WTC11 (cell line): ENCODE results near the gene OMA1. TPM values are rescaled to one million over a fixed set of nuclear protein-coding genes. Genes with fewer than 3 reads are reported as not detected.

Experiments
- ATAC-seq: fragments of 200-7000 bp; cut with Tn5 transposase; 2 replicates; pipeline ENCODE4 v1.10.0; 2021; ENCODE audit warnings: mild to moderate bottlenecking, moderate library complexity
- CTCF ChIA-PET: fragments of 300-600 bp; sonication (Branson Sonifier 250); formaldehyde crosslinking; loops from one replicate; lab custom pipeline; 2021; ENCODE audit warnings: antibody characterized with exemption; lab: Charles Lee
- POLR2A ChIA-PET: fragments of 350-600 bp; sonication (Branson Sonifier 250); formaldehyde crosslinking; loops from one replicate; lab custom pipeline; 2021; ENCODE audit warnings: antibody characterized with exemption; lab: Charles Lee
- DNase-seq: peaks from one replicate; pipeline ENCODE4 v3.0.0; 2021; ENCODE audit warnings: low spot score
- H3K27ac Mint-ChIP-seq: 2 replicates; pipeline ENCODE4 v1.8.0; 2021; ENCODE audit warnings: mixed read lengths
- H3K27me3 Mint-ChIP-seq: 2 replicates; pipeline ENCODE4 v1.8.0; 2021; ENCODE audit warnings: low read depth, mild to moderate bottlenecking, moderate library complexity, mixed read lengths
- H3K36me3 Mint-ChIP-seq: 2 replicates; pipeline ENCODE4 v1.8.0; 2021; ENCODE audit warnings: mixed read lengths
- H3K4me1 Mint-ChIP-seq: 2 replicates; pipeline ENCODE4 v1.8.0; 2022; ENCODE audit warnings: mixed read lengths
- H3K4me3 Mint-ChIP-seq: 2 replicates; pipeline ENCODE4 v1.8.0; 2021; ENCODE audit warnings: mild to moderate bottlenecking, moderate library complexity, mixed read lengths
- H3K9me3 Mint-ChIP-seq: 2 replicates; pipeline ENCODE4 v1.8.0; 2021; ENCODE audit warnings: mixed read lengths
- CREM ChIP-seq: sonication (generic); formaldehyde crosslinking; IDR thresholded peaks from 2 replicates; pipeline ENCODE4 v1.8.1; 2022; ENCODE audit warnings: mild to moderate bottlenecking, missing genetic modification reagents, moderate library complexity
- FOXJ3 ChIP-seq: sonication (generic); formaldehyde crosslinking; IDR thresholded peaks from 2 replicates; pipeline ENCODE4 v1.9.0; 2021; ENCODE audit warnings: missing genetic modification reagents, mild to moderate bottlenecking, borderline replicate concordance
- GRHL2 ChIP-seq: fragments of 250-450 bp; sonication (Bioruptor Pico); IDR thresholded peaks from 2 replicates; pipeline ENCODE4 v1.8.0; 2022; ENCODE audit warnings: mild to moderate bottlenecking, moderate library complexity; ENCODE audit not compliant: insufficient replicate concordance, severe bottlenecking
- HMGA2 ChIP-seq: fragments of 250-450 bp; sonication (Bioruptor Pico); IDR thresholded peaks from 2 replicates; pipeline ENCODE4 v1.4.0; 2021; ENCODE audit warnings: mild to moderate bottlenecking, moderate library complexity
- NR1H2 ChIP-seq: sonication (generic); formaldehyde crosslinking; IDR thresholded peaks from 2 replicates; pipeline ENCODE4 v1.9.0; 2021; ENCODE audit warnings: mild to moderate bottlenecking, moderate library complexity, missing genetic modification reagents
- NR3C1 ChIP-seq: sonication (generic); formaldehyde crosslinking; conservative IDR thresholded peaks from 2 replicates; pipeline ENCODE4 v1.8.1; 2023; ENCODE audit warnings: low read depth, mild to moderate bottlenecking, missing genetic modification reagents
- SP1 ChIP-seq: sonication (generic); formaldehyde crosslinking; conservative IDR thresholded peaks from 2 replicates; pipeline ENCODE4 v1.8.1; 2022; ENCODE audit warnings: missing genetic modification reagents
- TCF7 ChIP-seq: sonication (generic); formaldehyde crosslinking; IDR thresholded peaks from 2 replicates; pipeline ENCODE4 v1.8.0; 2022; ENCODE audit warnings: mild to moderate bottlenecking, low read depth, missing genetic modification reagents, moderate library complexity
- TP53 ChIP-seq: sonication (generic); formaldehyde crosslinking; IDR thresholded peaks from 2 replicates; pipeline ENCODE4 v1.8.1; 2023; ENCODE audit warnings: mild to moderate bottlenecking, missing genetic modification reagents
- ZNF232 ChIP-seq: sonication (generic); formaldehyde crosslinking; IDR thresholded peaks from 2 replicates; pipeline ENCODE4 v1.8.0; 2022; ENCODE audit warnings: mild to moderate bottlenecking, missing genetic modification reagents
- ZNF416 ChIP-seq: fragments of 250-450 bp; sonication (Bioruptor Pico); IDR thresholded peaks from 2 replicates; pipeline ENCODE4 v1.9.0; 2021; ENCODE audit warnings: mild to moderate bottlenecking, inconsistent platforms
- ZNF671 ChIP-seq: fragments of 250-450 bp; sonication (Bioruptor Pico); IDR thresholded peaks from 2 replicates; pipeline ENCODE4 v1.8.0; 2021; ENCODE audit warnings: mild to moderate bottlenecking
- total RNA-seq: library from RNA; stranded (reverse); gene quantifications from 3 replicates; pipeline ENCODE4 v1.2.3, GENCODE V29; 2021
- TF ChIP-seq, protein P1 (sequence below): sonication (generic); formaldehyde crosslinking; IDR thresholded peaks from 2 replicates; pipeline ENCODE4 v1.8.0; 2023; ENCODE audit warnings: missing genetic modification reagents
- TF ChIP-seq, protein P2 (sequence below): fragments of 250-450 bp; sonication (Bioruptor Pico); IDR thresholded peaks from 2 replicates; pipeline ENCODE4 v1.9.0; 2021; ENCODE audit warnings: mild to moderate bottlenecking
- TF ChIP-seq, protein P3 (sequence below): sonication (generic); formaldehyde crosslinking; conservative IDR thresholded peaks from 2 replicates; pipeline ENCODE4 v1.8.1; 2022; ENCODE audit warnings: mild to moderate bottlenecking, missing genetic modification reagents
- TF ChIP-seq, protein P4 (sequence below): fragments of 250-450 bp; sonication (Bioruptor Pico); conservative IDR thresholded peaks from 2 replicates; pipeline ENCODE4 v1.9.0; 2021; ENCODE audit warnings: mild to moderate bottlenecking
- TF ChIP-seq, protein P5 (sequence below): fragments of 250-450 bp; sonication (Bioruptor Pico); IDR thresholded peaks from 2 replicates; pipeline ENCODE4 v2.1.2; 2022; ENCODE audit warnings: mild to moderate bottlenecking, moderate library complexity
- TF ChIP-seq, protein P6 (sequence below): fragments of 250-450 bp; sonication (Bioruptor Pico); IDR thresholded peaks from 2 replicates; pipeline ENCODE4 v1.9.0; 2021; ENCODE audit warnings: mild to moderate bottlenecking
- TF ChIP-seq, protein P7 (sequence below): sonication (generic); formaldehyde crosslinking; IDR thresholded peaks from 2 replicates; pipeline ENCODE4 v1.8.1; 2022; ENCODE audit warnings: low read depth, mild to moderate bottlenecking, moderate library complexity, missing genetic modification reagents, borderline replicate concordance
- TF ChIP-seq, protein P8 (sequence below): sonication (generic); formaldehyde crosslinking; IDR thresholded peaks from 2 replicates; pipeline ENCODE4 v1.8.1; 2023; ENCODE audit warnings: mild to moderate bottlenecking, missing genetic modification reagents, moderate library complexity
- TF ChIP-seq, protein P9 (sequence below): sonication (generic); formaldehyde crosslinking; IDR thresholded peaks from 2 replicates; pipeline ENCODE4 v1.8.1; 2022; ENCODE audit warnings: low read depth, missing genetic modification reagents, borderline replicate concordance

The OMA1 gene
- total RNA-seq, 1 experiment from 2014 or later = 10.5 TPM

DNA sequence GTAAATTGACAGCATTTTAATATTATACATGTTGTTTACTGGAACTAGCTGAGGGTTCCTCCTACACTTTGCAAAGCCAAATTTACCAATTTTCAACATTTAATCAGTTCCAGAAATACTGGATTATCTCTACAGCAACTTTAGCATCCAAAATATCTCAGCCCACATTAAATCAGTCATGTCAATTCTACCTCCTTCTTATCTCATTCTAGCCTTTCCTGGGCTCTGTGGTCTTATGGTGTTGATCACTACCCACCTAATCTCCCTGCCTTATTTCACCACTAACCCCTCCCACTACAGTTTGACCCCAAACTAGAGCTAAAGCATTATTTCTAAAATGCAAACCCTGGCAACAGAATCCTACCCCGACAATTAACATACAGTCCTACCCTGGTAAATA lies 3.3 kb downstream of the OMA1 start:
- no peak for ATAC-seq
- Mint-ChIP-seq H3K27me3 (no peaks in the 10 kb centered on the region), H3K9me3 (no peaks in the 10 kb centered on the region), H3K4me1 (peaks cover 15% of the 10 kb centered on the region)
- no peak for DNase-seq
- CTCF ChIA-PET = interaction anchor here (0.7 to 0.9 kb wide), 2 partner anchors 68 to 109 kb away, joined by 3 read pairs; no protein-coding TSS in a partner anchor
- TF ChIP-seq ZNF671 (no peak), TP53 (no peak), NR3C1 (CRISPR knock-in tag) (no peak)
- TF ChIP-seq, protein P1, sequence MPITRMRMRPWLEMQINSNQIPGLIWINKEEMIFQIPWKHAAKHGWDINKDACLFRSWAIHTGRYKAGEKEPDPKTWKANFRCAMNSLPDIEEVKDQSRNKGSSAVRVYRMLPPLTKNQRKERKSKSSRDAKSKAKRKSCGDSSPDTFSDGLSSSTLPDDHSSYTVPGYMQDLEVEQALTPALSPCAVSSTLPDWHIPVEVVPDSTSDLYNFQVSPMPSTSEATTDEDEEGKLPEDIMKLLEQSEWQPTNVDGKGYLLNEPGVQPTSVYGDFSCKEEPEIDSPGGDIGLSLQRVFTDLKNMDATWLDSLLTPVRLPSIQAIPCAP (CRISPR knock-in tag) = no peak
- TF ChIP-seq, protein P2, sequence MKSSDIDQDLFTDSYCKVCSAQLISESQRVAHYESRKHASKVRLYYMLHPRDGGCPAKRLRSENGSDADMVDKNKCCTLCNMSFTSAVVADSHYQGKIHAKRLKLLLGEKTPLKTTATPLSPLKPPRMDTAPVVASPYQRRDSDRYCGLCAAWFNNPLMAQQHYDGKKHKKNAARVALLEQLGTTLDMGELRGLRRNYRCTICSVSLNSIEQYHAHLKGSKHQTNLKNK = no peak
- TF ChIP-seq, all 79 proteins: peak for 0
- Mint-ChIP-seq H3K4me3 (no peak overlapping the region), H3K36me3 (no peaks in the 10 kb centered on the region), H3K27ac (no peak overlapping the region)
- POLR2A ChIA-PET = no interaction called here

DNA sequence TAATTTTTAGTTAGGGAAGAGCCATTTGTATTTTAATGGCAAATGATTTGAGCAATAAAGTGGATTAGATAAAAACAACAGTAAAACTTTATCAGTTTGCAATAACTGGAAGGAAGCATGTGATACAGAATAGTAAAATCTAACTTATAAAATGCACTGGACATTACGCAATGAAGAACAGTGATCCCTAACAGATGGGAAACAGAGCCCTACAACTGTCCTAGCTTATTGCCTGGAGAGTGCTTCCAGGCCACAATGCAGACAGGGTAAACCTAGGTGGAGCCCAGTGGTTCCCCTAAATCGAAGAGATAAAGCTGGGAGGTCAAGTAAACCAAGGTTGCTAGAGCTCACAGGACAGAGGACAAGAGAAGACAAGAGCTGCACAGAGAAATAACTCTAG lies 7.0 kb downstream of the OMA1 start:
- Mint-ChIP-seq H3K27ac (no peak overlapping the region), H3K27me3 (no peaks in the 10 kb centered on the region), H3K4me1 (no peaks in the 10 kb centered on the region), H3K4me3 (no peak overlapping the region), H3K9me3 (no peaks in the 10 kb centered on the region), H3K36me3 (no peaks in the 10 kb centered on the region)
- CTCF ChIA-PET = no interaction called here
- POLR2A ChIA-PET = no interaction called here
- no peak for DNase-seq
- ATAC-seq = no peak
- TF ChIP-seq ZNF232 (CRISPR knock-in tag) = no peak
- TF ChIP-seq, protein P3, sequence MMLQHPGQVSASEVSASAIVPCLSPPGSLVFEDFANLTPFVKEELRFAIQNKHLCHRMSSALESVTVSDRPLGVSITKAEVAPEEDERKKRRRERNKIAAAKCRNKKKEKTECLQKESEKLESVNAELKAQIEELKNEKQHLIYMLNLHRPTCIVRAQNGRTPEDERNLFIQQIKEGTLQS (CRISPR knock-in tag) = no peak
- TF ChIP-seq, protein P4, sequence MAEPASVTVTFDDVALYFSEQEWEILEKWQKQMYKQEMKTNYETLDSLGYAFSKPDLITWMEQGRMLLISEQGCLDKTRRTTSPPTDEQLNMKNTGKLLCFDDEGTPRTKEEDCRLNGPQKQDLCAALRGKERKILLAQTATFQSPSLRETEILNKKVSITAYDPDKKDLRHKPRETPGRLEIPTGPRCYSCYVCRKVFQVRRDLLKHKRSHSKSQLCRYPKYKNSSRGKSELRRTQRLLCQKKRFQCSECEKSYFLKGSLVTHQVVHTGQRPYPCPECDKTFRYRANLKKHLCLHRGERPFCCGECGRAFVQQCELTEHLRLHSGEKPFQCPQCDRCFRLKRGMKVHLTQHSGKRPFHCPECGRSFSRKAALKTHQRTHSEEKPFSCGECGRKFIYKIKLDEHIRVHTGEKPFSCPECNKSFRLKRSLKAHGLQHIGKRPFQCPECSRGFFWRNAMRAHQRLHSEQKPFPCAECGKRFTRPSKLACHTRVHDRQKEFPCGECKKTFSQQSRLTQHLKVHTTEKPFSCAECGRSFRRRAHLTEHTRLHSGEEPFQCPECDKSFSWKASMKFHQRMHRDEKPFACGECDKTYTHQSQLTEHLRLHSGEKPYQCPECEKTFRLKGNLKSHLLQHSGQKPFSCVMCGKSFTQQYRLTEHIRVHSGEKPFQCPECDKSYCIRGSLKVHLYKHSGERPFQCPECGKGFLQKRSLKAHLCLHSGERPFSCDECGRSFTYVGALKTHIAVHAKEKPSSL (CRISPR knock-in tag) = no peak
- TF ChIP-seq, protein P5, sequence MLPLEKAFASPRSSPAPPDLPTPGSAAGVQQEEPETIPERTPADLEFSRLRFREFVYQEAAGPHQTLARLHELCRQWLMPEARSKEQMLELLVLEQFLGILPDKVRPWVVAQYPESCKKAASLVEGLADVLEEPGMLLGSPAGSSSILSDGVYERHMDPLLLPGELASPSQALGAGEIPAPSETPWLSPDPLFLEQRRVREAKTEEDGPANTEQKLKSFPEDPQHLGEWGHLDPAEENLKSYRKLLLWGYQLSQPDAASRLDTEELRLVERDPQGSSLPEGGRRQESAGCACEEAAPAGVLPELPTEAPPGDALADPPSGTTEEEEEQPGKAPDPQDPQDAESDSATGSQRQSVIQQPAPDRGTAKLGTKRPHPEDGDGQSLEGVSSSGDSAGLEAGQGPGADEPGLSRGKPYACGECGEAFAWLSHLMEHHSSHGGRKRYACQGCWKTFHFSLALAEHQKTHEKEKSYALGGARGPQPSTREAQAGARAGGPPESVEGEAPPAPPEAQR (CRISPR knock-in tag) = no peak
- TF ChIP-seq HMGA2 = no peak
- TF ChIP-seq FOXJ3 (CRISPR knock-in tag) = no peak
- no peak for TF ChIP-seq NR1H2 (CRISPR knock-in tag)
- TF ChIP-seq, protein P6, sequence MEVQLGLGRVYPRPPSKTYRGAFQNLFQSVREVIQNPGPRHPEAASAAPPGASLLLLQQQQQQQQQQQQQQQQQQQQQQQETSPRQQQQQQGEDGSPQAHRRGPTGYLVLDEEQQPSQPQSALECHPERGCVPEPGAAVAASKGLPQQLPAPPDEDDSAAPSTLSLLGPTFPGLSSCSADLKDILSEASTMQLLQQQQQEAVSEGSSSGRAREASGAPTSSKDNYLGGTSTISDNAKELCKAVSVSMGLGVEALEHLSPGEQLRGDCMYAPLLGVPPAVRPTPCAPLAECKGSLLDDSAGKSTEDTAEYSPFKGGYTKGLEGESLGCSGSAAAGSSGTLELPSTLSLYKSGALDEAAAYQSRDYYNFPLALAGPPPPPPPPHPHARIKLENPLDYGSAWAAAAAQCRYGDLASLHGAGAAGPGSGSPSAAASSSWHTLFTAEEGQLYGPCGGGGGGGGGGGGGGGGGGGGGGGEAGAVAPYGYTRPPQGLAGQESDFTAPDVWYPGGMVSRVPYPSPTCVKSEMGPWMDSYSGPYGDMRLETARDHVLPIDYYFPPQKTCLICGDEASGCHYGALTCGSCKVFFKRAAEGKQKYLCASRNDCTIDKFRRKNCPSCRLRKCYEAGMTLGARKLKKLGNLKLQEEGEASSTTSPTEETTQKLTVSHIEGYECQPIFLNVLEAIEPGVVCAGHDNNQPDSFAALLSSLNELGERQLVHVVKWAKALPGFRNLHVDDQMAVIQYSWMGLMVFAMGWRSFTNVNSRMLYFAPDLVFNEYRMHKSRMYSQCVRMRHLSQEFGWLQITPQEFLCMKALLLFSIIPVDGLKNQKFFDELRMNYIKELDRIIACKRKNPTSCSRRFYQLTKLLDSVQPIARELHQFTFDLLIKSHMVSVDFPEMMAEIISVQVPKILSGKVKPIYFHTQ (CRISPR knock-in tag) = no peak
- TF ChIP-seq GRHL2 = no peak
- TF ChIP-seq, protein P7, sequence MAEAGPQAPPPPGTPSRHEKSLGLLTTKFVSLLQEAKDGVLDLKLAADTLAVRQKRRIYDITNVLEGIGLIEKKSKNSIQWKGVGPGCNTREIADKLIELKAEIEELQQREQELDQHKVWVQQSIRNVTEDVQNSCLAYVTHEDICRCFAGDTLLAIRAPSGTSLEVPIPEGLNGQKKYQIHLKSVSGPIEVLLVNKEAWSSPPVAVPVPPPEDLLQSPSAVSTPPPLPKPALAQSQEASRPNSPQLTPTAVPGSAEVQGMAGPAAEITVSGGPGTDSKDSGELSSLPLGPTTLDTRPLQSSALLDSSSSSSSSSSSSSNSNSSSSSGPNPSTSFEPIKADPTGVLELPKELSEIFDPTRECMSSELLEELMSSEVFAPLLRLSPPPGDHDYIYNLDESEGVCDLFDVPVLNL = no peak
- TF ChIP-seq SP1 (CRISPR knock-in tag) = no peak
- no peak for TF ChIP-seq TCF7 (CRISPR knock-in tag)
- TF ChIP-seq, protein P8, sequence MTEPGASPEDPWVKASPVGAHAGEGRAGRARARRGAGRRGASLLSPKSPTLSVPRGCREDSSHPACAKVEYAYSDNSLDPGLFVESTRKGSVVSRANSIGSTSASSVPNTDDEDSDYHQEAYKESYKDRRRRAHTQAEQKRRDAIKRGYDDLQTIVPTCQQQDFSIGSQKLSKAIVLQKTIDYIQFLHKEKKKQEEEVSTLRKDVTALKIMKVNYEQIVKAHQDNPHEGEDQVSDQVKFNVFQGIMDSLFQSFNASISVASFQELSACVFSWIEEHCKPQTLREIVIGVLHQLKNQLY (CRISPR knock-in tag) = no peak
- no peak for TF ChIP-seq ZNF416 (CRISPR knock-in tag)
- TF ChIP-seq, protein P9, sequence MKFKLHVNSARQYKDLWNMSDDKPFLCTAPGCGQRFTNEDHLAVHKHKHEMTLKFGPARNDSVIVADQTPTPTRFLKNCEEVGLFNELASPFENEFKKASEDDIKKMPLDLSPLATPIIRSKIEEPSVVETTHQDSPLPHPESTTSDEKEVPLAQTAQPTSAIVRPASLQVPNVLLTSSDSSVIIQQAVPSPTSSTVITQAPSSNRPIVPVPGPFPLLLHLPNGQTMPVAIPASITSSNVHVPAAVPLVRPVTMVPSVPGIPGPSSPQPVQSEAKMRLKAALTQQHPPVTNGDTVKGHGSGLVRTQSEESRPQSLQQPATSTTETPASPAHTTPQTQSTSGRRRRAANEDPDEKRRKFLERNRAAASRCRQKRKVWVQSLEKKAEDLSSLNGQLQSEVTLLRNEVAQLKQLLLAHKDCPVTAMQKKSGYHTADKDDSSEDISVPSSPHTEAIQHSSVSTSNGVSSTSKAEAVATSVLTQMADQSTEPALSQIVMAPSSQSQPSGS (CRISPR knock-in tag) = no peak
- TF ChIP-seq CREM (CRISPR knock-in tag) = no peak
- no peak for TF ChIP-seq TP53
